Neural crest cell (in vitro differentiated cells): ENCODE results near the gene RNU6-8. TPM values are rescaled to one million over a fixed set of nuclear protein-coding genes. Genes with fewer than 3 reads are reported as not detected.

Experiments
- DNase-seq: peaks from one replicate; pipeline ENCODE4 v3.0.0; 2021; ENCODE audit warnings: low read depth, mixed read lengths, low spot score
- H3K27ac Mint-ChIP-seq: one replicate; pipeline ENCODE4 v1.8.0; 2021; ENCODE audit warnings: mild to moderate bottlenecking, mixed read lengths; ENCODE audit not compliant: unreplicated experiment
- H3K27me3 Mint-ChIP-seq: 2 replicates; pipeline ENCODE4 v1.8.0; 2021; ENCODE audit warnings: low read depth, mild to moderate bottlenecking, mixed read lengths
- H3K36me3 Mint-ChIP-seq: 2 replicates; pipeline ENCODE4 v1.8.0; 2021; ENCODE audit warnings: low read depth, mild to moderate bottlenecking, mixed read lengths
- H3K4me1 Mint-ChIP-seq: 2 replicates; pipeline ENCODE4 v1.8.0; 2021; ENCODE audit warnings: mixed read lengths
- H3K4me3 Mint-ChIP-seq: one replicate; pipeline ENCODE4 v1.8.0; 2021; ENCODE audit warnings: mild to moderate bottlenecking, mixed read lengths
- H3K9me3 Mint-ChIP-seq: 2 replicates; pipeline ENCODE4 v1.8.0; 2021; ENCODE audit warnings: mixed read lengths
- total RNA-seq: library from RNA; stranded (reverse); gene quantifications from 2 replicates; pipeline ENCODE4 v1.2.1, GENCODE V29; 2021
- TF ChIP-seq, protein P1 (sequence below): fragments of 200-600 bp; sonication (generic); conservative IDR thresholded peaks from 2 replicates; pipeline ENCODE4 v1.5.0; 2021; ENCODE audit warnings: antibody characterized with exemption, mild to moderate bottlenecking

RNU6-8 gene
- total RNA-seq, 1 donor from 2014 or later = not detected

DNA sequence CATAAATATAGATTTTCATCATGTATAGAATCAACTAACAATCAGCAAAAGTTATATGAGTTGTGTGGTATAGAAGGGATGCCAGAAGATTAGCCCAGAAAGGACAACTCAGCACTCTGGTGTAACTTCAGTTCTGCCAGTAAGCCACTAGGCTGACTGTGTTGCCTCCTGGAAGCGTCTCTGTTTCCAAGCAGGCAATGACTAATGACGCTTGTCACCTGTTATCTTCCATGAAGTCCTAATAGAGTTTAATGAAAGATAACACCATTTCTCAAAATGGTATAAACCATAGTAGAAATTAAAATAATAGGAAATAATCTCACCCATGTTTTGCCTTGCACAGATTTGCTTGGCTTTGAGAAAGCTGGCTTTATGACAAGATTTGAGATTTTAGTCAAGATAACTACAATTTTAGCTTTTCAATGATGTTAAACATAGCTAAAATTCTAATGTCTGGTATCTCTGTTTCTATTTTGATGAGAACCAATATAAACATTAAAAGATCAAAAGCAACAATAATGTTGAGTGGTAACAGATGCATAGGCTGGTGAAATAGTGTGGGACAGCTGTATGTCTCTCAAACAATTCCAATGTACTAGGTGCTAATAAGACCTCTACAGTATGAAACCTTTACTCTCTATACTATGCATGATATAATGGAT is 10.2 kb downstream of the RNU6-8 start:
- H3K9me3 Mint-ChIP-seq = no peaks in the 10 kb centered on the region
- H3K27me3 Mint-ChIP-seq = peaks cover 3% of the 10 kb centered on the region
- TF ChIP-seq, protein P1, sequence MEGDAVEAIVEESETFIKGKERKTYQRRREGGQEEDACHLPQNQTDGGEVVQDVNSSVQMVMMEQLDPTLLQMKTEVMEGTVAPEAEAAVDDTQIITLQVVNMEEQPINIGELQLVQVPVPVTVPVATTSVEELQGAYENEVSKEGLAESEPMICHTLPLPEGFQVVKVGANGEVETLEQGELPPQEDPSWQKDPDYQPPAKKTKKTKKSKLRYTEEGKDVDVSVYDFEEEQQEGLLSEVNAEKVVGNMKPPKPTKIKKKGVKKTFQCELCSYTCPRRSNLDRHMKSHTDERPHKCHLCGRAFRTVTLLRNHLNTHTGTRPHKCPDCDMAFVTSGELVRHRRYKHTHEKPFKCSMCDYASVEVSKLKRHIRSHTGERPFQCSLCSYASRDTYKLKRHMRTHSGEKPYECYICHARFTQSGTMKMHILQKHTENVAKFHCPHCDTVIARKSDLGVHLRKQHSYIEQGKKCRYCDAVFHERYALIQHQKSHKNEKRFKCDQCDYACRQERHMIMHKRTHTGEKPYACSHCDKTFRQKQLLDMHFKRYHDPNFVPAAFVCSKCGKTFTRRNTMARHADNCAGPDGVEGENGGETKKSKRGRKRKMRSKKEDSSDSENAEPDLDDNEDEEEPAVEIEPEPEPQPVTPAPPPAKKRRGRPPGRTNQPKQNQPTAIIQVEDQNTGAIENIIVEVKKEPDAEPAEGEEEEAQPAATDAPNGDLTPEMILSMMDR = no peak
- H3K4me1 Mint-ChIP-seq = no peaks in the 10 kb centered on the region
- no peak overlapping the region for H3K4me3 Mint-ChIP-seq
- no peak overlapping the region for H3K27ac Mint-ChIP-seq
- no peak for DNase-seq
- no peaks in the 10 kb centered on the region for H3K36me3 Mint-ChIP-seq

DNA sequence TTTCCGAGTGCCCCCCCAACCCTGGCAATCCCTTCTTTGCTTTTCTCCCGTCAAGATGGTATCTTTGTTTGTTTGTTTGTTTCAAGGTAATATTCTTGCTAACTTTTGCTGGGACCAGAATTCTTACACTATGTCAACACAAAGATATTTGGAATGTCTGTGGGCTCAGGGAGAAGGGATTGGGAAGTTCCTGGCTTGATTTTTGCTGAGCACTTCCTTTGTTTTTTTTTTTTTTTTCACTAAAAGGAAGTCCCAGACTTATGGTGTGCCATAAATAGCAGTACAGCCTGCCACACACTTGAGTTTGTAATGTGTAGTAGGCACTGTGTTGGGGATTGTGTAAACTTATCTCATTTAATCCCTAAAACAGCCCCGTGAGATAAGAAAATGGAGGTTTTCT is 12.4 kb downstream of the RNU6-8 start:
- TF ChIP-seq, protein P1 = no peak
- peaks cover 3% of the 10 kb centered on the region for H3K27me3 Mint-ChIP-seq
- peaks cover 5% of the 10 kb centered on the region for H3K9me3 Mint-ChIP-seq
- no peak for DNase-seq
- no peaks in the 10 kb centered on the region for H3K4me1 Mint-ChIP-seq
- H3K36me3 Mint-ChIP-seq = peaks cover 2% of the 10 kb centered on the region
- H3K4me3 Mint-ChIP-seq = no peak overlapping the region
- H3K27ac Mint-ChIP-seq = no peak overlapping the region

DNA sequence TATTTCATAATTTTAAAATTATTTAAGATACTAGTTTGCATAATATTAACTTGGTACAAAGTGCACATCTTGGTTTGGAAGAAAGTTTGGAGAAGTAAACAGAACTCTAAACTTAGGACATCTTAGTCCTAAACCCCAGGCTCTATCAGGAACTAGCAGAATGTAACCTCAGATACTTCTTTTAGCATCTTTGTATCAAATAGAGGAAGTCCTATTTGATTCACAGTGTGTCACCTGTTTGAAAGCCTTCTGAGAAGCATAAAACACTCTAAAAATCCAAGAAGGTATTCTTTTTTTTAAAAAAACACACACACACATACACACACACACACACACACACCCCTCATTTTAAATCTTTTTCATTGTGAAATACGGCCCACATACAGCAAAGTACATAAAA is 13.3 kb downstream of the RNU6-8 start:
- TF ChIP-seq, protein P1 = no peak
- H3K4me3 Mint-ChIP-seq = no peak overlapping the region
- DNase-seq = no peak
- peaks cover 2% of the 10 kb centered on the region for H3K36me3 Mint-ChIP-seq
- H3K27ac Mint-ChIP-seq = no peak overlapping the region
- H3K4me1 Mint-ChIP-seq = no peaks in the 10 kb centered on the region
- H3K27me3 Mint-ChIP-seq = no peaks in the 10 kb centered on the region
- H3K9me3 Mint-ChIP-seq = peaks cover 5% of the 10 kb centered on the region

DNA sequence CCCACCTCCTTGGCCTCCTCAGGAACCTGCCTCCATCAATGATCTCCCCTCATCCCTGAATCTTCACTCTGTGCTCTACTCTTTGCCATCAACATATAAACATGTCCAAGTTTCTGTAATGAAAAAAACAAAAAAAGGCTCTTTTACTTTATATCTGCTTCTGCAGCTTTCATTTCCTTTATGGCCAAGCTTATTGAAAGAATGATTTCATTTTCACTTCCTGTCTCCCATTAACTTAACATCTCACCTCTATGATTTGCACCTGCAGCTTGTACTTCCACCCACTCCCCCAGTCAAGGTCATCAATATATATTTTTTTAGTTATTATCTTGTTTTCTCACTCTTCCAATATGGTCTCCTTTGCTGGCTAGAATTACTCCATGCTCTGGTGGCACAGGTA is 16.8 kb downstream of the RNU6-8 start:
- H3K9me3 Mint-ChIP-seq = peaks cover 10% of the 10 kb centered on the region
- H3K4me3 Mint-ChIP-seq = no peak overlapping the region
- H3K36me3 Mint-ChIP-seq = peaks cover 5% of the 10 kb centered on the region
- H3K27me3 Mint-ChIP-seq = no peaks in the 10 kb centered on the region
- TF ChIP-seq, protein P1 = no peak
- H3K4me1 Mint-ChIP-seq = no peaks in the 10 kb centered on the region
- no peak for DNase-seq
- H3K27ac Mint-ChIP-seq = no peak overlapping the region

DNA sequence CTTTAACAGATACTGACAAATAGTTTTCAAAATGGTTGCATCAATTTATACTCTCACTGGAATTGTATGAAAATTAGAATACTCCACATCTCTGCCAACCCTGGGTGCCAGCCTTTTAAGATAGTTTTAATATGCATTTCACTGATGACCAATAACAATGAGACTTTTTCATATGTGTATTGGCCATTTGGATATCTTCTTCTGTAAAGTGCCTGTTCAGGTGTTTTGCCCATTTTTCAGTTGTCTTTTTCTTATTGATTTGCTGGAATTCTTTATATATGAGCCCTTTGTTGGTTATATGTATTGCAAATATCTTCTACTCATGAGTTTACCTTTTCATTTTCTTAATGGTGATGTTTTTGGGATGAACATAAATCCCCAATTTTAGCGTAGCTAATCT is 18.0 kb downstream of the RNU6-8 start:
- Mint-ChIP-seq H3K4me1 (no peaks in the 10 kb centered on the region), H3K4me3 (no peak overlapping the region), H3K27ac (no peak overlapping the region), H3K9me3 (peaks cover 19% of the 10 kb centered on the region), H3K27me3 (no peaks in the 10 kb centered on the region), H3K36me3 (peaks cover 8% of the 10 kb centered on the region)
- no peak for DNase-seq
- TF ChIP-seq, protein P1 = no peak
